Activated CD8-positive, alpha-beta memory T cell treated with anti-CD3 and anti-CD28 coated beads, Interleukin-2, amount 50 U/mL, for 48 hours (primary cell): Measurements from ENCODE around the gene RHEB.
"Not testable (repeated sequence)": the region's sequence is repeated elsewhere in the genome, so short reads cannot be mapped to it uniquely, and the experiment has no call there.

Experiments used
- DNase-seq: peaks from one replicate; pipeline ENCODE4 v3.0.0-alpha.2; 2020

Gene RHEB

GRCh38 chr7:151519765-151520418 lies at the start of gene RHEB:
RHEB (minus strand) TSS chr7:151519895; CDS start chr7:151519511, 384 bp downstream.
- DNase-seq, result peak; percentile 98

- DNase-seq, result no peak
Measured at GRCh38 chr7:151566897-151567320, 47.2 kb upstream of the RHEB start.

GRCh38 chr7:151565541-151565940 lies 45.8 kb upstream of the RHEB start:
- DNase-seq, result no peak

GRCh38 chr7:151560243-151560642 lies 40.5 kb upstream of the RHEB start:
- no peak for DNase-seq

GRCh38 chr7:151559557-151560183 lies 40.0 kb upstream of the RHEB start:
- DNase-seq, result no peak

- DNase-seq, result no peak
Measured at GRCh38 chr7:151558575-151558974, 38.9 kb upstream of the RHEB start.

- DNase-seq, result no peak
Measured at GRCh38 chr7:151556592-151556991, 36.9 kb upstream of the RHEB start.

GRCh38 chr7:151553356-151553755 lies 33.7 kb upstream of the RHEB start:
- DNase-seq, result no peak

GRCh38 chr7:151552352-151553028 lies 32.8 kb upstream of the RHEB start:
- DNase-seq, result no peak

GRCh38 chr7:151551820-151552219 lies 32.1 kb upstream of the RHEB start:
- DNase-seq, result no peak

GRCh38 chr7:151550656-151551286 lies 31.1 kb upstream of the RHEB start:
- no peak for DNase-seq

GRCh38 chr7:151549644-151550043 lies 29.9 kb upstream of the RHEB start:
- no peak for DNase-seq

GRCh38 chr7:151549083-151549482 lies 29.4 kb upstream of the RHEB start:
- no peak for DNase-seq

GRCh38 chr7:151544183-151544582 lies 24.5 kb upstream of the RHEB start:
- no peak for DNase-seq

GRCh38 chr7:151542606-151543130 lies 23.0 kb upstream of the RHEB start:
- DNase-seq, result no peak

- DNase-seq, result no peak
Measured at GRCh38 chr7:151541709-151542499, 22.2 kb upstream of the RHEB start.

- DNase-seq, result no peak
Measured at GRCh38 chr7:151540146-151540545, 20.5 kb upstream of the RHEB start.

- DNase-seq, result no peak
Measured at GRCh38 chr7:151539088-151539671, 19.5 kb upstream of the RHEB start.

- no peak for DNase-seq
Measured at GRCh38 chr7:151537818-151538561, 18.3 kb upstream of the RHEB start.

GRCh38 chr7:151536178-151536577 lies 16.5 kb upstream of the RHEB start:
- not testable (repeated sequence) for DNase-seq

GRCh38 chr7:151529842-151530241 lies 10.1 kb upstream of the RHEB start:
- no peak for DNase-seq
